HepG2 (cell line): Measurements from ENCODE around the gene ADIPOR2. TPM values are rescaled to one million over a fixed set of nuclear protein-coding genes. Genes with fewer than 3 reads are reported as not detected.
A peak's percentile ranks its signal among the peaks of the same experiment; 100 is the strongest.

Source experiments
- KLF15 ChIP-seq: sonication (generic); formaldehyde crosslinking; IDR thresholded peaks from 2 replicates; pipeline ENCODE4 v1.8.1; 2023; ENCODE audit warnings: borderline replicate concordance, mild to moderate bottlenecking, inconsistent platforms, missing genetic modification reagents, mixed read lengths
- MED1 ChIP-seq: sonication (generic); formaldehyde crosslinking; IDR thresholded peaks from 2 replicates; pipeline ENCODE4 v1.4.0; 2020; ENCODE audit warnings: missing genetic modification reagents
- PPARG ChIP-seq: conservative IDR thresholded peaks from 2 replicates; pipeline ENCODE4 v1.6.1; 2016; ENCODE audit warnings: missing biosample characterization, missing genetic modification reagents
- RXRB ChIP-seq: IDR thresholded peaks from 2 replicates; pipeline ENCODE4 v1.6.1; 2016; ENCODE audit warnings: borderline replicate concordance, missing genetic modification reagents, missing compliant biosample characterization
- SOX6 ChIP-seq, 2 experiments: fragments of 450-650 bp in 1 of 2; sonication (generic) in 1 of 2; formaldehyde crosslinking in 1 of 2; IDR thresholded peaks; 2 replicates each; pipeline versions ENCODE4 v1.4.0 to v1.6.1; 2017 to 2020; ENCODE audit warnings: antibody characterized with exemption in 1 of 2, mild to moderate bottlenecking in 1 of 2, missing genetic modification reagents in 1 of 2
- SP1 ChIP-seq, 2 experiments: fragments of 450-650 bp in 1 of 2; sonication (generic) in 1 of 2; formaldehyde crosslinking in 1 of 2; IDR thresholded peaks; 2 replicates each; pipeline versions ENCODE4 v1.4.0 to v1.6.1; 2016 to 2020; ENCODE audit warnings: missing genetic modification reagents in 1 of 2
- SP140L ChIP-seq: sonication (generic); formaldehyde crosslinking; IDR thresholded peaks from 2 replicates; pipeline ENCODE4 v1.4.0; 2020; ENCODE audit warnings: missing genetic modification reagents, borderline replicate concordance
- SP5 ChIP-seq: IDR thresholded peaks from 2 replicates; pipeline ENCODE4 v1.6.1; 2016; ENCODE audit warnings: low read depth, borderline replicate concordance
- TCF12 ChIP-seq, 2 experiments: fragments of 450-650 bp in 1 of 2; sonication (generic) in 1 of 2; formaldehyde crosslinking in 1 of 2; IDR thresholded peaks; 2 replicates each; pipeline versions ENCODE4 v1.6.1 to v1.8.0; 2017 to 2022; ENCODE audit warnings: antibody characterized with exemption in 1 of 2, mild to moderate bottlenecking in 1 of 2, missing genetic modification reagents in 1 of 2, moderate library complexity in 1 of 2
- TOE1 ChIP-seq: sonication (generic); formaldehyde crosslinking; IDR thresholded peaks from 2 replicates; pipeline ENCODE4 v1.4.0; 2020; ENCODE audit warnings: mild to moderate bottlenecking, missing genetic modification reagents
- USF2 ChIP-seq, 2 experiments: sonication (generic) in 1 of 2; formaldehyde crosslinking in 1 of 2; IDR thresholded peaks; 2 replicates each; pipeline versions ENCODE4 v1.5.1 to v1.6.1; 2011 to 2020; ENCODE audit warnings: borderline replicate concordance in 1 of 2, low read depth in 1 of 2, low read length in 1 of 2, mild to moderate bottlenecking in 1 of 2, missing genetic modification reagents in 1 of 2, moderate library complexity in 1 of 2
- ZBTB2 ChIP-seq: sonication (generic); formaldehyde crosslinking; IDR thresholded peaks from 2 replicates; pipeline ENCODE4 v1.8.0; 2022; ENCODE audit warnings: low read depth, missing genetic modification reagents
- ZNF275 ChIP-seq: sonication (generic); formaldehyde crosslinking; IDR thresholded peaks from 2 replicates; pipeline ENCODE4 v1.8.0; 2022; ENCODE audit warnings: missing genetic modification reagents, mild to moderate bottlenecking, inconsistent platforms, borderline replicate concordance
- ZNF326 ChIP-seq: sonication (generic); formaldehyde crosslinking; IDR thresholded peaks from 2 replicates; pipeline ENCODE4 v1.4.0; 2020; ENCODE audit warnings: missing genetic modification reagents, borderline replicate concordance
- ZNF382 ChIP-seq: sonication (generic); formaldehyde crosslinking; IDR thresholded peaks from 2 replicates; pipeline ENCODE4 v1.5.0; 2020; ENCODE audit warnings: missing genetic modification reagents, mild to moderate bottlenecking, borderline replicate concordance
- polyA plus RNA-seq, 8 experiments: library from polyadenylated mRNA; depleted of rRNA in 3 of 8; stranded (reverse) in 7 of 8; unstranded in 1 of 8; fragments of >200 nt; fragmentation: Illumina TruSeq in 4 of 8; extraction: Trizol in 4 of 8; gene quantifications; 2 replicates each; pipeline versions ENCODE4 v1.2.1 to v1.2.3, GENCODE V29; 2011 to 2016; ENCODE audit warnings: low read depth in 4 of 8, missing spikeins in 1 of 8, mixed read lengths in 1 of 8; ENCODE audit not compliant: insufficient read depth in 1 of 8
- total RNA-seq, 5 experiments: library from RNA; depleted of rRNA; stranded (reverse); fragments of >200 nt; fragmentation: Illumina TruSeq; extraction: Trizol; gene quantifications; 2 replicates each; pipeline ENCODE4 v1.2.3, GENCODE V29; 2016; ENCODE audit warnings: low read depth in 1 of 5
- TF ChIP-seq, protein P1 (sequence below): IDR thresholded peaks from 2 replicates; pipeline ENCODE4 v1.4.0; 2020; ENCODE audit warnings: mild to moderate bottlenecking, missing genetic modification reagents

The ADIPOR2 gene
- total and polyA plus RNA-seq, 2 of the 13 experiments (the other 11 are each of a cell fraction or from before 2014, with no cell fraction given), result 35.2 to 52.2 TPM

- TF ChIP-seq SP140L (CRISPR knock-in tag), result peak; percentile 67; the same call in 1 of the 2 replicates
- peak; percentile 46; the same call in 1 of the 2 replicates for TF ChIP-seq PPARG (CRISPR knock-in tag)
- peak; percentile 90 for TF ChIP-seq KLF15 (CRISPR knock-in tag)
- TF ChIP-seq TCF12 (IDR thresholded peaks at IDR 0.05), result no peak
- no peak for TF ChIP-seq TCF12 (CRISPR knock-in tag; IDR thresholded peaks at IDR 0.05)
- TF ChIP-seq ZNF326, result no peak
- no peak for TF ChIP-seq SP5
- TF ChIP-seq USF2 (IDR thresholded peaks at IDR 0.05; ENCODE audit: low read depth, low read length), result no peak
- TF ChIP-seq USF2 (CRISPR knock-in tag; IDR thresholded peaks at IDR 0.05; ENCODE audit: borderline replicate concordance), result no peak; the same call in 1 of the 2 replicates
- TF ChIP-seq TOE1 (CRISPR knock-in tag), result no peak; the same call in 1 of the 2 replicates
- no peak for TF ChIP-seq ZNF275
- no peak for TF ChIP-seq SOX6 (IDR thresholded peaks at IDR 0.05)
- TF ChIP-seq SOX6 (CRISPR knock-in tag; IDR thresholded peaks at IDR 0.05), result 0 out of 2 replicates have a peak, but pooled peaks have one; percentile 19
- no peak for TF ChIP-seq ZBTB2 (CRISPR knock-in tag)
- TF ChIP-seq MED1 (CRISPR knock-in tag), result peak; percentile 43; the same call in 1 of the 2 replicates
- TF ChIP-seq, protein P1, sequence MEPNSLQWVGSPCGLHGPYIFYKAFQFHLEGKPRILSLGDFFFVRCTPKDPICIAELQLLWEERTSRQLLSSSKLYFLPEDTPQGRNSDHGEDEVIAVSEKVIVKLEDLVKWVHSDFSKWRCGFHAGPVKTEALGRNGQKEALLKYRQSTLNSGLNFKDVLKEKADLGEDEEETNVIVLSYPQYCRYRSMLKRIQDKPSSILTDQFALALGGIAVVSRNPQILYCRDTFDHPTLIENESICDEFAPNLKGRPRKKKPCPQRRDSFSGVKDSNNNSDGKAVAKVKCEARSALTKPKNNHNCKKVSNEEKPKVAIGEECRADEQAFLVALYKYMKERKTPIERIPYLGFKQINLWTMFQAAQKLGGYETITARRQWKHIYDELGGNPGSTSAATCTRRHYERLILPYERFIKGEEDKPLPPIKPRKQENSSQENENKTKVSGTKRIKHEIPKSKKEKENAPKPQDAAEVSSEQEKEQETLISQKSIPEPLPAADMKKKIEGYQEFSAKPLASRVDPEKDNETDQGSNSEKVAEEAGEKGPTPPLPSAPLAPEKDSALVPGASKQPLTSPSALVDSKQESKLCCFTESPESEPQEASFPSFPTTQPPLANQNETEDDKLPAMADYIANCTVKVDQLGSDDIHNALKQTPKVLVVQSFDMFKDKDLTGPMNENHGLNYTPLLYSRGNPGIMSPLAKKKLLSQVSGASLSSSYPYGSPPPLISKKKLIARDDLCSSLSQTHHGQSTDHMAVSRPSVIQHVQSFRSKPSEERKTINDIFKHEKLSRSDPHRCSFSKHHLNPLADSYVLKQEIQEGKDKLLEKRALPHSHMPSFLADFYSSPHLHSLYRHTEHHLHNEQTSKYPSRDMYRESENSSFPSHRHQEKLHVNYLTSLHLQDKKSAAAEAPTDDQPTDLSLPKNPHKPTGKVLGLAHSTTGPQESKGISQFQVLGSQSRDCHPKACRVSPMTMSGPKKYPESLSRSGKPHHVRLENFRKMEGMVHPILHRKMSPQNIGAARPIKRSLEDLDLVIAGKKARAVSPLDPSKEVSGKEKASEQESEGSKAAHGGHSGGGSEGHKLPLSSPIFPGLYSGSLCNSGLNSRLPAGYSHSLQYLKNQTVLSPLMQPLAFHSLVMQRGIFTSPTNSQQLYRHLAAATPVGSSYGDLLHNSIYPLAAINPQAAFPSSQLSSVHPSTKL (CRISPR knock-in tag), result peak; percentile 71
- TF ChIP-seq ZNF382 (CRISPR knock-in tag), result no peak
- peak; percentile 59; the same call in 1 of the 2 replicates for TF ChIP-seq RXRB (CRISPR knock-in tag)
- no peak for TF ChIP-seq SP1 (IDR thresholded peaks at IDR 0.05)
- no peak for TF ChIP-seq SP1 (CRISPR knock-in tag; IDR thresholded peaks at IDR 0.05)
Measured at GRCh38 chr12:1830981-1831963, 140.4 kb downstream of the ADIPOR2 start (continued).
